Measurements from ENCODE around the gene SIGLEC6. TPM values are rescaled to one million over a fixed set of nuclear protein-coding genes. Genes with fewer than 3 reads are reported as not detected.

Gene SIGLEC6
- total RNA-seq, 2 donors from 2014 or later = not detected

- ATAC-seq (replicated peaks) = no peak
- Mint-ChIP-seq H3K9me3 (no peaks in the 10 kb centered on the region), H3K4me1 (peaks cover 6% of the 10 kb centered on the region)
These were observed 63.5 kb downstream of the SIGLEC6 start for GRCh38 chr19:51467864-51468544.

More at GRCh38 chr19:51467864-51468544, 63.5 kb downstream of the SIGLEC6 start:
- Mint-ChIP-seq H3K4me3 (no peak overlapping the region), H3K36me3 (ENCODE audit: low read depth) (no peaks in the 10 kb centered on the region), H3K27ac (no peak overlapping the region), H3K27me3 (peaks cover 23% of the 10 kb centered on the region)

Other genes with a start within 250 kb of the SIGLEC6 start
- under 1 TPM; 0.09 to 0.32 TPM for gene IGLON5, start 220.0 kb downstream of the SIGLEC6 start, total RNA-seq
- 1 to 10 TPM; 1.2 to 5.2 TPM for gene VSIG10L, start 189.5 kb downstream of the SIGLEC6 start, total RNA-seq
- gene ETFB, start 165.3 kb downstream of the SIGLEC6 start, total RNA-seq = 100 to 1,000 TPM in 1 of 2 donors, 10 to 100 TPM in 1; 67.0 to 101 TPM
- 1 to 10 TPM in 1 of 2 donors, under 1 TPM in 1; 0.37 to 1.5 TPM for gene CLDND2, start 162.7 kb downstream of the SIGLEC6 start, total RNA-seq
- 10 to 100 TPM; 15.2 to 19.8 TPM for gene NKG7, start 159.0 kb downstream of the SIGLEC6 start, total RNA-seq
- under 1 TPM in 1 of 2 donors, not detected in 1; 0.40 TPM for gene LIM2, start 143.7 kb downstream of the SIGLEC6 start, total RNA-seq
- gene C19orf84, start 141.1 kb downstream of the SIGLEC6 start, total RNA-seq = not detected
- under 1 TPM; 0.19 to 0.26 TPM for gene SIGLEC10, start 114.0 kb downstream of the SIGLEC6 start, total RNA-seq
- gene SIGLEC8, start 73.2 kb downstream of the SIGLEC6 start, total RNA-seq = not detected
- gene CEACAM18, start 53.1 kb downstream of the SIGLEC6 start, total RNA-seq = not detected
- gene SIGLEC12, start 29.9 kb downstream of the SIGLEC6 start, total RNA-seq = under 1 TPM; 0.22 to 0.34 TPM
- gene ZNF175, start 39.6 kb upstream of the SIGLEC6 start, total RNA-seq = 10 to 100 TPM in 1 of 2 donors, 1 to 10 TPM in 1; 8.0 to 16.9 TPM
- gene SIGLEC5, start 98.7 kb upstream of the SIGLEC6 start, total RNA-seq = not detected
- not detected for gene SIGLEC14, start 115.2 kb upstream of the SIGLEC6 start, total RNA-seq
- gene SPACA6, start 161.7 kb upstream of the SIGLEC6 start, total RNA-seq = 10 to 100 TPM in 1 of 2 donors, 1 to 10 TPM in 1; 3.2 to 18.3 TPM
- not detected for gene HAS1, start 192.3 kb upstream of the SIGLEC6 start, total RNA-seq
- not detected for gene FPR1, start 220.2 kb upstream of the SIGLEC6 start, total RNA-seq
- gene FPR2, start 229.5 kb upstream of the SIGLEC6 start, total RNA-seq = not detected